ENCODE data around the gene KLHL2.

KLHL2 gene

DNA sequence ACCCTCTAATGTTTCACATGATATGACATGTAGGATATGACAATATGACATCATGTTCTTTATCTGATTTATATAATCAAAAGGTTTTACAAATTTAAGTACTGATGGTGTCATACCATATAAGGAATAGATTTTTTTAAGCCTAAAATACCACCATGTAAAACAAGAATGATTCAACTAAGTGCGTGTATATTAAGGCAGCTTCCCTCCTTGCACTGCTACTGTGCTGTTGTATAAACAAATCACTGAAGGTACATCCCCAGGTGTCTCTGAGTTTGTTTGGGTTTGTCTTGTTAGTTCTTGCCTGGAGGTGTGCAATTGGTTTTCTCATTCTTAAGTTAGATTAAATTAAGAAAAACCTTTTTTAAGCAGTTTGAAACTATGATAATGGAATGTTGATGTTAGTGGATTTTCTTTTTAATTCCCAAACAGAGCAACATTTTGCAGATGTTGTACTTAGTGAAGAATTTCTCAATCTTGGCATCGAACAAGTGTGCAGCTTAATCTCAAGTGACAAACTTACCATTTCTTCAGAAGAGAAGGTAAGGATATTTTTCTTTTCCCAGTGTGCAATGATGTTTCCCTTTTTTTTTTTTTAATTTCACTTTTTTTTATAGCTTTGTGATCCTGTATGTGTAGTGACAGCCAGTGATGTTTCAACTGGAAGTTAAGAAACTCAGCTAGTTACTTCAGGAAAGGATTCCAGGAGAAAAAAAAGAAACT is 86.7 kb downstream of the KLHL2 start:
- no peak for DNase-seq

DNA sequence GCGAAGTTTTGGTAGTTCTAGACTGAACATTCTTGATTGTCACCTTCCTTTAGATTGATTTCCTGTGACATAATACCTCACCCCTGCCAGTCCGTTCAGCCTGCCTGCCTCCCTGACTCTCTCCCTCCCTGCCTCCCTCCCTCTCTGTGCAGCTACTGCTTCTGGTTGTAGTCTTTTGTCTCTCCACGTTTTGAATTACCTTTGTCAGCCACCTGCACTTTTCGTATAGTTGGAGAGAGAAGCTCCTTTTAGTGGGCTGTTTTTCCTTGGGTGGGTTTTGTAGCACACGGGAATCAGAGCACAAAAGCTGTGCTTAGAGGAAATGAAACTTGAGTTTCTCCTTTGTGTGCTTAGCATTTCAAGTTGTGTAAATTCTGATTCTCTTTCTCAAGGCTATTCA is 87.5 kb downstream of the KLHL2 start:
- DNase-seq = no peak

DNA sequence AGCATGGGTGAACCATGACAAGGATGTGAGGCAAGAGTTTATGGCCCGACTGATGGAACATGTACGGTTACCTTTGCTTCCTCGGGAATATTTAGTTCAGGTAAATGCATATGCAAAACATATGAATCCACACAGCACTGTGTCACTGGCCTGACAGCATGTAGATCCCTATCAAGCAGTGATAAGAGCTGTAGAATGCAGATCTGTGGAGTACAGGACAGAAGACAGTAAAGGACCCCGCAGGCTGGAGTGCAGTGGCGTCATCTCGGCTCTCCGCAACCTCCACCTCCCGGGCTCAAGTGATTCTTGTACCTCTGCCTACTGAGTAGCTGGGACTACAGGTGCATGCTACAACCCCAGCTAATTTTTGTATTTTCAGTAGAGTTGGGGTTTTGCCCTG is 90.3 kb downstream of the KLHL2 start:
- no peak for DNase-seq

DNA sequence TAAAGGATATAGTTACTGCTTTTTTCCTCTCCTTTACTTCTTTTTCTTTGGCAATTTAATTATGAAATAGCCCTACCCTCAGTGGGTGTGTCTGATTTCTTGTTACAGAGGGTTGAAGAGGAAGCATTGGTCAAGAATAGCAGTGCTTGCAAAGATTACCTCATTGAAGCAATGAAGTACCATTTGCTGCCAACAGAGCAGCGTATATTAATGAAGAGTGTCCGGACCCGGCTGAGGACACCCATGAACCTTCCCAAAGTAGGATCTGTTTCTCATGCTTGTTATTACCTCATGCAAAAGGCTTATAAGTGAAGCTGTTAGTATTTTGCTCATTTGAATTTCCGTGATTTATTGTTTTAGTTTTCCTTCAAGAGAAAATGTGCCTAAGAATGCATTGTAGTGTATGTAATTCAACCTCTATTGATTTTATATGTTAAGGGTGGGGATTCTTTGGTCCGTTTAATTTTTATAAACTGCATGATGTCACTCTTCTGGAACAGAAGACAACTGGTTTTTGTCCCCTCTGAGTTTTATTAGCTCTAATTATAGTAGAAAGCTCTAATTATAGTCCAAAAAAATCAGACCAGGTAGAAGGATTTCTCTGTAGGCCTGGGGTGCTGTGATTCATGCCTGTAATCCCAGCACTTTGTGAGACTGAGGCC is 92.2 kb downstream of the KLHL2 start:
- DNase-seq = no peak

DNA sequence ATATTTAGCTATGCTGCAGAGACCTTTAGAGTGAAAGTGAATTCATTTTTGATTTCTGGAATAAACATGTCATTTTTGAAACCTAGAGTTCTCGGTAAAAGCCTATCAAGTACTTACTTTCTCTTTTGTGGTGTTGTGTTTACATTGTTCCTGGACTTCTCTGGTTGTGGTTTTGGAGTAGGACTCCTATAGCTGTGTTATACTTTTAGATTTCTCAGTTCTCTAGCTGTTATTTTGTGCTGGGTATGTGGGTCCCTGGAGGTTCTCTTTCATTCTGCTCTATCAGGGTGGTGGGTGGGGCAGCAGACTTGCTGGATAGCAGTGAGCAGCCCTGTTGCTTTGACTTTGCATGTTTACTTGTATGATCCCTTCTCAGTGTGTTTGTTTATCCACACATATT is 94.5 kb downstream of the KLHL2 start:
- no peak for DNase-seq

DNA sequence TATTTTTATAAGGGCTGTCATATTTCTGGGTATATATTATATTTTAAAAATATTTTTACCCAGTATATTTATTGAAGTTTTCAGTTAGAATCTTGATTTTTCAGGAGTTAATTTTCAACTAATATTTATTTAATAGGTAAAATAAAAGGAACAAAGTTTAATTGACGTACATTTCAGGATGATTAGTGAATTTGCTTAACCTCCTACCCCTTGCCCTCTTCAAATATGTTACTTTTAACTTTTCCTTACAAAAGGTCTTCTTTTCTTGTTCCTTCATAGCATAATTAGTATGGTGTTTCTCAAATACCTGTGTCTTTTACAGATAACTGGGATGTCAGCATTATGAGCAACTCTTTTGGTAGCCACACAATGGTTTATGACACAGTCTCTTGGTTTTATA is 95.3 kb downstream of the KLHL2 start:
- DNase-seq = no peak

DNA sequence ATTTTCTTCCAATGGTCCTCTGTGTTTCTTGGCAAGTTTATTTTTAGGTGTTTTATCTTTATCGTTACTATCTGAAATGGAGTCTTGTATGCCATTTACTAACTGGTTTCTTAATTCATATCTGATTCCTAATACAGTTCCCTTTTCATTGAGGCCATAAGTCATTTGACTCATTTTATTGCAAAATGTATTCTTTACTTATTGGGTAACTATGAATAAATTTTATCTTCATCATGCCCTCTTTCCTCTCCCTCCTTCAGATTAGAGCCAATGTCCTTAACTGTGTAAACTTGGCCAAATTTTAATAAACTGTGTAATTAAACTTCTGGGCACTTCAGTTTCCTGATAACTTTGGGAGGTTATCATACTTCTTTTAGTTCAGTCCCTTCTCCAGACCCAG is 100.8 kb downstream of the KLHL2 start:
- DNase-seq = no peak

DNA sequence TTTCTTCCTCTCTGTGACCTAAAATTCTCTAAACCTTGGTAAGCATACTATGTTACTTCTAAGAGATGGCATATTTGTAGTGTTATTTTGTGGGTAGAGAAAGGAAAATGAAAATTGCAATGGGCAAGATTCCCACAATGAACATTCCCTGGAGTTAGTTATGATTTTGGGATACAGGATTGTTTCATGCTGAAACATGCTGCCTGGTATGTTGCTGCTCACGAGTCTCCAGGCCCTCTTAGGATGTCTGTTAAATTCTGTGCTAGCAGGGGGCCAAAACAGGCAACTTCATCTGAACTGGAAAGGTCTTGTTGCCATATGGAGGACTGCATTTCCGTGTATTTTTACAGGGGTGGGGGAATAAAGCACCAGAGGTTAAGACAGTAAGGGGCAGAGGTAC is 101.2 kb downstream of the KLHL2 start:
- no peak for DNase-seq

DNA sequence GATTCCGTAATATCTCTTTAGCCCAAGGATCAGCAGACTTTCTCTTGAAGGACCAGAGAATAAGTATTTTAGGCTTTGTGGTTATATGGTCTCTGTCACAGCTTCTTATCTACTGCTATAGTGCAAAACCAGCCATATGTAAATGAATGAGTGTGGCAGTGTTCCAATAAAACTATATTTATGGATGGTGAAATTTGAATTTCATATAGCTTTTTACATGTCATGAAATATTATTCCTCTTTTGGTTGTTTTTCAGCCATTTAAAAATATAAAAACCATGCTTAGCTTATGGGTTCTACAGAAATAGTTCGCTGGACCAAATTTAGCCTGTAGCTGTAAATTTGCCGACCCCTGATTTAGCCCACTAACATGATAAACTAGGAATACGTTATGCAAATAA is 102.1 kb downstream of the KLHL2 start:
- DNase-seq = no peak

DNA sequence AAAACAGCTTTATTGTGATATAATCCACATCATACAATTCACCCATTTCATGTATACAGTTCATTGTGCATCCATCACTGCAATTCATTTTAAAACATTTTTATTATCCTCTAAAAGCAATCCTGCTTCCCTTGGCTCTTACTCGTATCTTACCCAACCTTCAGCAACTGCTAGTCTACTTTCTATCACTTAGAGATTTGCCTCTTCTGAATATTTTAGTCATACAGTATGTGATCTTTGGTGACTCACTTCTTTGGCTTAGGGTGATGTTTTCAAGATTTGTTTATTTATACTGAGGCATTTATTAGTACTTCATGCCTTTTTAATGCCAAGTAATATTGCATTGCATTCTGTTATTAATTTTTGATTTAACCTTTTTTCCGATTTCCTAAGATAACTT is 105.1 kb downstream of the KLHL2 start:
- no peak for DNase-seq

DNA sequence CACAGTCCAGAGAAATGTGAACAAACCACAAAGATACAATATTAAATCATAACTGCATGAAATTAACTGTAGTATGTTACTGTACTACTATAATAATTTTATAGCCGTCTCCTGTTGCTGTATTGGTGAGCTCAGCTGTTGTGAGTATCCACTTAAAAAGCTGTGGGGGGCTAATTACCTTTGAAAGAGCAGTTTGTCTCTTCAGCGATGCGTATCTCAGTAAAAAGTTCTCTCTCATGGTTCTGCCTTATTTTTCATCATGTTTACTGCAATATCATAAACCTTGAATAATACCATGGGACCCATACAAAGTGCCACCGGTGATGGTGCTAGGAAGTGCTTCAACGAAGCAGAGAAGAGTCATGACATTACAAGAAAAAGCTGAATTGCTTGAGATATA is 111.7 kb downstream of the KLHL2 start:
- DNase-seq = no peak

DNA sequence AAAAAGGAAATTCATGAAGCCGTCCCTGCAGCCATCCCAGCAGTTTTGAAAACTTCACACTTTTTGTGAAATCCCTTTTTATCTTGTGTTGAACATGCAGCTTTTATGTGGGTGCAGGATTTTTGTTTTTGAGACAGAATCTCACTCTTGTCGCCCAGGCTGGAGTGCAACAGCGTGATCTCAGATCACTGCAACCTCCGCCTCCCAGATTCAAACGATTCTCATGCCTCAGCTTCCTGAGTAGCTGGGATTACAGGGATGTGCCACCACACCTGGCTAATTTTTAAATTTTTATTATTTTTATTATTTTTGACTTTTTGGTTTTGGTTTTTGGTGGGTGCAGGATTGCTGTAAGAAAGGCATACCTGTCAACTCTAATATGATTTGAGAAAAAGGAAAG is 112.1 kb downstream of the KLHL2 start:
- DNase-seq = no peak

DNA sequence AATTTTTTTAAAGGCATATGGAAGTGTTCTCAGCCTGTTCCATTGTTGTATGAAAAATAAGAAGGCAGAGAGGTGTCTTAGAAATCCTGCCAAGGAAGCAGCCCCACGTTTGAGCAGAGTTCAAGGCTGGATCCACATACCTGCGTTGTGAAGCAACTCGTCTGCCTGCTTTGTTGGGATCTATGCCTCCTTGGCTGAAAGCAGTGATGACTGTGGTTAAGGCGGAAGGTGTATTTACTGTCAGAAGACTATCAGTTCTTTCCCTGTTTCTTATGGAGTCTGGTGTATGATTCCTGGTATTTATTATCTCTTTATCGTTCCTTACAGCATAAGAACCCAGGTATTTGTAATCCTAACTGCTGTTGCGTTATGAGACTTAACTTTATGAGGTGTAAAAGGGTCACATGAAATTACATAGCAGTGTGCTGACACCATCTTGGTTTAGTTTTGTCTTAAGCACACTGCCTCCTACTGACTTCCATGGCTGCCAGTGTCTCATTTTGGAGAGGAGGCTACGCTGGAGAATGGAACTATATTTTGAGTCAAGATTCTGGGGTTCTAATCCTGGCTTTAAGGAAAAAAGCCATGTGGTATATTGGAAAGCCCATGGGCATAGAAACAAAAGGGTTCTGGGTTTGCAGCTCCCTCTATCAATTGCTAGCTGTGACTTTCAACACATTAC is 117.0 kb downstream of the KLHL2 start:
- DNase-seq = no peak

DNA sequence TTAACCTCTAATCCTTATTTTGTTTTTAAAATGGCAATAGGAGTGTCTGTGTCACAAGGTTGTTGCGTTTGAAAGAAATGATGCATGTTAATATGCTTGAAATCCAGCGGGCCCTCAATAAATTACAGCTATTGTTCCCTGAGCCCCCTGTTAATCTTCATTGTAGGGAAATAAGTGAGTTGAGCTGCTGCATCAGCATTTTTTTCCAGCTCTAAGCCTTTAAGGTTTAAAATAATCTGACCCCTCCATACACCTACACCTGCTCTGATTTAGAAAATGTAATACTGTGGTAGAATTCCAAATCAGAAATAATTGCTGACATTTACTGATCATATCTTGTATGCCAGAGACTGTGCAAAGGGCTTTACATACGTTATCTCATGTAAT is 117.5 kb downstream of the KLHL2 start:
- no peak for DNase-seq

DNA sequence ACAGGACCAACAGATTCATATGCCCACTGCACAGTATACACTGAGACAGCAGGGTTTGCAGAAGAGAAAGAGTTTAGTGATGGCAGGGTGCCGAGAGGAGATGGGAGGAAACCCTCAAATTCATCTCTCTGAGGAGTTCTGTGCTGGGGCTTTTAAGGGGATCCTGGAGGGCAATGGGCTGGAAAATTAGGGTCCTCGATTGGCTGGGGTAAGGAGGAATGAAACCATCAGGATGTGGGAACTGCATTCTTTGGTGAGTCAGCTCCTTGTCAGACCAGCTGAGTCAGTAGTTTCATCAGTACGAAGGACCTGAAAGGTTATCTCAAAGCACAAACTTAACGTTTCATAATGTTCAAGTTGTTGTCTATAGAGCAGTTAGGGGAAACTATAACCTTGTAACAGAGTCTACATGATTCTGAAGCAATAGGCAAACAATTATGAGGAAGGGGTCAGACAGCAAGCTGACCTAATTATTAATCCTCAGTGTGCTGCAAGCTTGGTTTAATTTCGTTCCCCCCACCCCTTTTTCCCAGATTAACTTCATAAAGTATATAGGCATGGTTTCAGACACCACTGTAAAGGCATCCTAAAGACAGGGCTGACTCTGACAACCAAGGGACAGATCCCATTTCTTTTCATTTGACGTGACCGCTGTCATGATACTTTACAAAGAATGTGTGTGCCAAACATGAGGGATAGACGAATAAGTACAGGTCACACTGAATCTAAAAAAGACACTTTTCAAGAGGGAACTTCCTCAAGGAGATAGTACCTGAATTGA is 118.6 kb downstream of the KLHL2 start:
- no peak for DNase-seq

DNA sequence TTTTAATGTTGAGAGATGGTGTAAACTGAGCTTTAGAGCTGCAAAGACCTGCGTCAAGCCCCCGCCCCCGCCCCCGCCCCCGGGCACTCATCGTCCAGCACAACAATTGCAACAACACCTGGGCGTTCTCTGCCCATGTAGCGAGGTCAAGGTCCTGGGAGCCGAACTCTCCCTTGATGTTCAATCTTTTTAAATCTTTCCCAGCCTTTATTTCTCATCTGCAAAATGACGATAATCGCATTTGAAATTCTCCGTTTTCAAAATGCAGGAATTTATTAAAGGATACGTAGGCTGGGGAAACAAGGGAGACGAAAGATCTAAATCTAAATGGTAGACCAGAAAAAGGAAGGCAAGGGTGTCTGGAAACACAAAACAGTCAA is 119.5 kb downstream of the KLHL2 start:
- no peak for DNase-seq

DNA sequence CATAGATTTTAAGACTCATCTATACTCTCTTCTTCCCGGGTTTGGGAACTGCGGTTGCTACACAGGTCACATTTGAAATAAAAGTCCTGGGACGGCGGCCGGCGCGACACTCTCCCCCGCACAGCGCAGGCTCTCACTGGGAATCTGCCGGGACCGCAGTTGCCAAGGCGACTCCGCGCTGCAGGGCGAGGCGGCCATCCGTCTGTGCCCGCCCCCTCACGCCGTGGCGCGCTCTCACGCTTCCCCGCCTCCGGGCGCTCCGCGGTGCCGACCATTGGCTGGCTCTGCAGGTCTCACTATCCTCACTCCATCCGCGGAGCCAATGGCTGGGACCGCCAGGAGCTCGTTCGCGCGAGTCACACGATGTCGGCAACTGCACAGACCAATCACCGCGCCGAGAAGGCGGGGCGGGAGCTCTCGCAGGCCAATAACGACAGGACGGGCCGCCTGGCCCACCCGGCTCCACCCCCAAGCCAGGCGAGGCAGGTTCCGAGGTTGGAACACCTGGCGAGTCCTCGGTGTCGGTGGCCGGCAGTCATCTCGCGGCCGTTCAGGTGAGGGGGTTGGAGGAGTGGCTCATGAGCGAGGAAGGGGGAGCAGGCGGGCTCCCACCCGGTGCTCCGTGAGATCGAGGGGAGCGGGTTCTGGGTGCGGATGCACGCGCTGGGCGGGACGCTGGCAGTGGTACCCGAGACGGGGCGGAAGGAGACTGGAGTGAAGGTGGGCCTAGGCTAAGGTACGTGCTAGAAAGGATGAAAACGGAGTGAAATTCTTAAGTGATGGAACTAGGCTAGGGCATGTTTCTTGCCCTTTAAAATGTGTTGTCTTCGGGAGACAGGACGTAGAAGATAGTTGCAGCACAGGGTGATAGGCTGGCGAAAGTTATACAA is 120.1 kb downstream of the KLHL2 start, which contains the start of gene MSMO1:
MSMO1 (plus strand) TSS at position 459 of the 890 bp plus-strand sequence. CDS start 5,702 bp downstream, outside the sequence.
- DNase-seq = peak; percentile 96

DNA sequence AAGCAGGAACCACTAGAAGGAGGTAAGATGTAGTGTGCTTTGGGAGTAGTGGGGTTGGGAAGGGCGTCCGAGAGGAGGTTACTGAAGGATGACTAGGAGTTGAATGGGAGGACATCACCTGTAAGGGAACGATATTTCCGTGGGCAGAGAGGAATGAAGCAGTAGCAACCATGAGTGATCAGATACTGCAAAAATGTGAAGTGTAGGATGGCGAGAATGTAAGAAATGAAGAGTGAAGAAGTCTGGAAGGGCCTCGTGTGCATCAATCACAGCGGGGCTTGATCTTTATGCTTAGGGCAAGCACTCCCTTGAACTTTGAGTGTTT is 120.7 kb downstream of the KLHL2 start:
- no peak for DNase-seq

DNA sequence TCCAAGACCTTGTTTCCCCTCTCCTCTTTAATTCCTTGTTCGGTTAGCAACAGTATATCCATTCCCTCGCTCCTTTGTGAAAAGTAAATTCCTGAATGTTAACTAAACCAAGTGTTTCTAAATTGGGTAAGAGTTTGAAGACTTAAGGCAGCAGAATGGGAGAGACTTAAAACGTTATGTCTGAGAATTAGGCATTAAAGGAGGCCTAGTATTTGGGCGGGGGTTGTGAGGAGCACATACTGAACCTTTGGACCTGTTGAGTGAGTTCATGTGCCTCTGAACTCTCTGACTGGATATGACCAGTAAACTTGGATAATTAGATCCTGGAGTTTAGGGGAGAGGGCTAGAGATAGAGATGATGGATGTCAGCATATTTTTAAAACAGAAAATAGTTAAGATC is 121.3 kb downstream of the KLHL2 start:
- no peak for DNase-seq

DNA sequence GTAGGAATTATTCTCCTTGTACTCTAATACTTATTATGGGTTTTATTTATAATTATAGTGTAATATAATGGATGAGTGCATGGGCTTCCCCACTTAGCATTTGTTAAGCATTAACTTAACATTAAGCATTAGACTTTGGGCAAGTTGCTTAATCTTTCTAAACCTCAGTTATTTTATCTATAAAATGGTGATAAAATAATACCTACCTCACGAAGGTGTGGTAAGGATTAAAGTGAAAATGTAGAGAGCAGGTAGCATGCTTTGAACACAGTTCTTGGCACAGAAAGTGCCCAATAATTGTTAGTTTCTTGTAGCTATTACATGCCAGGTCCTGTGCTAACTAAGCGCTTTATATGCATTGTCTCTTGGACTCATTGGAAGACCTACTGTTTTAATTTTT is 122.7 kb downstream of the KLHL2 start:
- DNase-seq = no peak

DNA sequence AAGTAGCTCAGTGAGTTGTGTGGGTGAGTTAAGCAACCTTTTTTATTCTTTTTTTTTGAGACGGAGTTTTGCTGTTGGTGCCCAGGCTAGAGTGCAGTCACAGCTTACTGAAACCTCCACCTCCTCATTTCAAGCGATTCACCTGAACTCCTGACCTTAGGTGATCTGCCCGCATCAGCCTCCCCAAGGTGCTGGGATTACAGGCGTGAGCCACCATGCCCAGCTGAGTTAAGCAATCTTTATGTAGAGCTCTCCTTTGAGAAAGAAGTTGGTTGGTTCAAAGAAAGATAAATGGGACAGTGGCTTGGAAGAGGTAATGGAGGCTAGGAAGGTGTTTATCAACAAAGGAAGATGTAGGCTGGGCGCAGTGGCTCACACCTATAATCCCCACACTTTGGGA is 123.3 kb downstream of the KLHL2 start:
- no peak for DNase-seq

DNA sequence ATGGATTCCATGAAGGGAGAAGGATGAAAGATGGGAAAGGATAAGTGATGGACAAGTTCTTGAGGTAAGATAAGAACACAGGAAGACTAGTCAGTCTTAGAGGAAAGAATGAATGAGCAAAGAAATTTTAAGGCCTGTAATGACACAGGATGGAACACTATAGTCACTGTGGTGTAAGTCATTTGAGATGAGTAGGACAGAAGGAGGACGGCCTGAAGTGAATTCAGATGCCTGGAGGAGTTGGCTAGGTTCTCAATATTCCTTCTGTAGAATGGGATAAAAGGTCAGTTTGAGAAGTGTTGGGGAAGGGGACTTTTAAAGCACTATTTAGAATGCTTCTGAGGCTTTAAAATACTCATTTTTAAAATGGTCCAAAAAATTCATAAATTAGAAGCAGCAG is 124.0 kb downstream of the KLHL2 start:
- DNase-seq = no peak

DNA sequence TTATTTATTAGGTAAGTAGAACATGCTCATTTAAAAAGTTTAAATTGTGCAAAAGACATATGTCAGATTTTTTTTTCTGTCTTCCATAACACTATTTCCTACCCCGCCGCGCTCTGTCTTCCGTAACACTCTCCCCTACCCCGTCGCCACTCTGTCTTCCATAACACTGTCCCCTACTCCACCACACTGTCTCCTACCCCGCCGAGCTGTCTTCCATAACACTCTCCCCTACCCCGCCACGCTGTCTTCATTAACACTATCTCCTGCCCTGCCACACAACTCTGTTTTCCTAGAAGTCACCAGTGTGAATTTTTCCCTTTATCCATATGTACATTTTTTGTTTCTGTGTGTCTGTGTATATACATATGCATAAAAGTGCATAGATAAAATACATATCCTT is 124.5 kb downstream of the KLHL2 start:
- DNase-seq = no peak
